ENCODE data around the gene ACP4. TPM values are rescaled to one million over a fixed set of nuclear protein-coding genes. Genes with fewer than 3 reads are reported as not detected.

Gene ACP4
- total and polyA plus RNA-seq, 2 experiments from 2014 or later = not detected

GRCh38 chr19:50822661-50823208, 32.5 kb downstream of the ACP4 start (continued):
- TF ChIP-seq, protein P1, sequence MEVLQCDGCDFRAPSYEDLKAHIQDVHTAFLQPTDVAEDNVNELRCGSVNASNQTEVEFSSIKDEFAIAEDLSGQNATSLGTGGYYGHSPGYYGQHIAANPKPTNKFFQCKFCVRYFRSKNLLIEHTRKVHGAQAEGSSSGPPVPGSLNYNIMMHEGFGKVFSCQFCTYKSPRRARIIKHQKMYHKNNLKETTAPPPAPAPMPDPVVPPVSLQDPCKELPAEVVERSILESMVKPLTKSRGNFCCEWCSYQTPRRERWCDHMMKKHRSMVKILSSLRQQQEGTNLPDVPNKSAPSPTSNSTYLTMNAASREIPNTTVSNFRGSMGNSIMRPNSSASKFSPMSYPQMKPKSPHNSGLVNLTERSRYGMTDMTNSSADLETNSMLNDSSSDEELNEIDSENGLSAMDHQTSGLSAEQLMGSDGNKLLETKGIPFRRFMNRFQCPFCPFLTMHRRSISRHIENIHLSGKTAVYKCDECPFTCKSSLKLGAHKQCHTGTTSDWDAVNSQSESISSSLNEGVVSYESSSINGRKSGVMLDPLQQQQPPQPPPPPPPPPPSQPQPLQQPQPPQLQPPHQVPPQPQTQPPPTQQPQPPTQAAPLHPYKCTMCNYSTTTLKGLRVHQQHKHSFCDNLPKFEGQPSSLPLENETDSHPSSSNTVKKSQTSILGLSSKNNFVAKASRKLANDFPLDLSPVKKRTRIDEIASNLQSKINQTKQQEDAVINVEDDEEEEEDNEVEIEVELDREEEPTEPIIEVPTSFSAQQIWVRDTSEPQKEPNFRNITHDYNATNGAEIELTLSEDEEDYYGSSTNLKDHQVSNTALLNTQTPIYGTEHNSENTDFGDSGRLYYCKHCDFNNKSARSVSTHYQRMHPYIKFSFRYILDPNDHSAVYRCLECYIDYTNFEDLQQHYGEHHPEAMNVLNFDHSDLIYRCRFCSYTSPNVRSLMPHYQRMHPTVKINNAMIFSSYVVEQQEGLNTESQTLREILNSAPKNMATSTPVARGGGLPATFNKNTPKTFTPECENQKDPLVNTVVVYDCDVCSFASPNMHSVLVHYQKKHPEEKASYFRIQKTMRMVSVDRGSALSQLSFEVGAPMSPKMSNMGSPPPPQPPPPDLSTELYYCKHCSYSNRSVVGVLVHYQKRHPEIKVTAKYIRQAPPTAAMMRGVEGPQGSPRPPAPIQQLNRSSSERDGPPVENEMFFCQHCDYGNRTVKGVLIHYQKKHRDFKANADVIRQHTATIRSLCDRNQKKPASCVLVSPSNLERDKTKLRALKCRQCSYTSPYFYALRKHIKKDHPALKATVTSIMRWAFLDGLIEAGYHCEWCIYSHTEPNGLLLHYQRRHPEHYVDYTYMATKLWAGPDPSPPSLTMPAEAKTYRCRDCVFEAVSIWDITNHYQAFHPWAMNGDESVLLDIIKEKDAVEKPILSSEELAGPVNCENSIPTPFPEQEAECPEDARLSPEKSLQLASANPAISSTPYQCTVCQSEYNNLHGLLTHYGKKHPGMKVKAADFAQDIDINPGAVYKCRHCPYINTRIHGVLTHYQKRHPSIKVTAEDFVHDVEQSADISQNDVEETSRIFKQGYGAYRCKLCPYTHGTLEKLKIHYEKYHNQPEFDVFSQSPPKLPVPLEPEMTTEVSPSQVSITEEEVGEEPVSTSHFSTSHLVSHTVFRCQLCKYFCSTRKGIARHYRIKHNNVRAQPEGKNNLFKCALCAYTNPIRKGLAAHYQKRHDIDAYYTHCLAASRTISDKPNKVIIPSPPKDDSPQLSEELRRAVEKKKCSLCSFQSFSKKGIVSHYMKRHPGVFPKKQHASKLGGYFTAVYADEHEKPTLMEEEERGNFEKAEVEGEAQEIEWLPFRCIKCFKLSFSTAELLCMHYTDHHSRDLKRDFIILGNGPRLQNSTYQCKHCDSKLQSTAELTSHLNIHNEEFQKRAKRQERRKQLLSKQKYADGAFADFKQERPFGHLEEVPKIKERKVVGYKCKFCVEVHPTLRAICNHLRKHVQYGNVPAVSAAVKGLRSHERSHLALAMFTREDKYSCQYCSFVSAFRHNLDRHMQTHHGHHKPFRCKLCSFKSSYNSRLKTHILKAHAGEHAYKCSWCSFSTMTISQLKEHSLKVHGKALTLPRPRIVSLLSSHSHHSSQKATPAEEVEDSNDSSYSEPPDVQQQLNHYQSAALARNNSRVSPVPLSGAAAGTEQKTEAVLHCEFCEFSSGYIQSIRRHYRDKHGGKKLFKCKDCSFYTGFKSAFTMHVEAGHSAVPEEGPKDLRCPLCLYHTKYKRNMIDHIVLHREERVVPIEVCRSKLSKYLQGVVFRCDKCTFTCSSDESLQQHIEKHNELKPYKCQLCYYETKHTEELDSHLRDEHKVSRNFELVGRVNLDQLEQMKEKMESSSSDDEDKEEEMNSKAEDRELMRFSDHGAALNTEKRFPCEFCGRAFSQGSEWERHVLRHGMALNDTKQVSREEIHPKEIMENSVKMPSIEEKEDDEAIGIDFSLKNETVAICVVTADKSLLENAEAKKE (CRISPR knock-in tag; IDR thresholded peaks at IDR 0.05) = no peak
- no peak for TF ChIP-seq STAT1 (IDR thresholded peaks at IDR 0.05; ENCODE audit: unreplicated experiment)
- TF ChIP-seq, protein P2, sequence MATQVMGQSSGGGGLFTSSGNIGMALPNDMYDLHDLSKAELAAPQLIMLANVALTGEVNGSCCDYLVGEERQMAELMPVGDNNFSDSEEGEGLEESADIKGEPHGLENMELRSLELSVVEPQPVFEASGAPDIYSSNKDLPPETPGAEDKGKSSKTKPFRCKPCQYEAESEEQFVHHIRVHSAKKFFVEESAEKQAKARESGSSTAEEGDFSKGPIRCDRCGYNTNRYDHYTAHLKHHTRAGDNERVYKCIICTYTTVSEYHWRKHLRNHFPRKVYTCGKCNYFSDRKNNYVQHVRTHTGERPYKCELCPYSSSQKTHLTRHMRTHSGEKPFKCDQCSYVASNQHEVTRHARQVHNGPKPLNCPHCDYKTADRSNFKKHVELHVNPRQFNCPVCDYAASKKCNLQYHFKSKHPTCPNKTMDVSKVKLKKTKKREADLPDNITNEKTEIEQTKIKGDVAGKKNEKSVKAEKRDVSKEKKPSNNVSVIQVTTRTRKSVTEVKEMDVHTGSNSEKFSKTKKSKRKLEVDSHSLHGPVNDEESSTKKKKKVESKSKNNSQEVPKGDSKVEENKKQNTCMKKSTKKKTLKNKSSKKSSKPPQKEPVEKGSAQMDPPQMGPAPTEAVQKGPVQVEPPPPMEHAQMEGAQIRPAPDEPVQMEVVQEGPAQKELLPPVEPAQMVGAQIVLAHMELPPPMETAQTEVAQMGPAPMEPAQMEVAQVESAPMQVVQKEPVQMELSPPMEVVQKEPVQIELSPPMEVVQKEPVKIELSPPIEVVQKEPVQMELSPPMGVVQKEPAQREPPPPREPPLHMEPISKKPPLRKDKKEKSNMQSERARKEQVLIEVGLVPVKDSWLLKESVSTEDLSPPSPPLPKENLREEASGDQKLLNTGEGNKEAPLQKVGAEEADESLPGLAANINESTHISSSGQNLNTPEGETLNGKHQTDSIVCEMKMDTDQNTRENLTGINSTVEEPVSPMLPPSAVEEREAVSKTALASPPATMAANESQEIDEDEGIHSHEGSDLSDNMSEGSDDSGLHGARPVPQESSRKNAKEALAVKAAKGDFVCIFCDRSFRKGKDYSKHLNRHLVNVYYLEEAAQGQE (IDR thresholded peaks at IDR 0.05; ENCODE audit: unreplicated experiment) = no peak
- TF ChIP-seq NANOG (IDR thresholded peaks at IDR 0.05; ENCODE audit: borderline replicate concordance) = no peak

Measured in GM23338 (cell line).